ENCODE measurements around the gene ZNF225.
A peak's percentile ranks its signal among the peaks of the same experiment; 100 is the strongest.

Gene ZNF225

DNA sequence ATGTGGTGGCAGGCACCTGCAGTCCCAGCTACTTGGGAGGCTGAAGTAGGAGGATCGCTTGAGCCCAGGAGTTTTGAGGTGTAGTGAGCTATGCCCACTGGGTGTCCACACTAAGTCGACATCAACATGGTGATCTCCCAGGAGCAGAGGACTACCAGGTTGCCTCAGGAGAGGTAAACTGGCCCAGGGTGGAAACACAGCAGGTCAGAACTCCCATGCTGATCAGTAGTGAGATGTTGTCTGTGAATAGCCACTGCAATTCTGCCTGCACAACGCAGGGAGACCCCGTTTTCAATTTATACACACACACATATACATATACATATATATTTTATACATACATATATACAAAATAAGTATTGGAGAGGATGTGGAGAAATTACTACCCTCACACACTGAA, 21.1 kb upstream of the ZNF225 start:
- no peak overlapping the region for H3K4me3 ChIP-seq (replicated peaks; ENCODE audit: low read depth, low read length)
- TF ChIP-seq CTCF (IDR thresholded peaks at IDR 0.05; ENCODE audit: low read length, missing control alignments): no peak
- DNase-seq (ENCODE audit: low read depth): no peak

GRCh38 chr19:44093931-44094765, 19.1 kb upstream of the ZNF225 start, which contains the start of gene ZNF224:
Gene ZNF224 (plus strand): TSS chr19:44094361. CDS start chr19:44097874, 3,513 bp downstream.
- peak; percentile 94 for DNase-seq (ENCODE audit: low read depth)
- peak within 1 kb of the TSS; percentile 98 for H3K4me3 ChIP-seq (replicated peaks; ENCODE audit: low read depth, low read length)
- no peak for TF ChIP-seq CTCF (IDR thresholded peaks at IDR 0.05; ENCODE audit: low read length, missing control alignments)

GRCh38 chr19:44107751-44108150, 5.4 kb upstream of the ZNF225 start:
- DNase-seq (ENCODE audit: low read depth): no peak
- no peak overlapping the region for H3K4me3 ChIP-seq (replicated peaks; ENCODE audit: low read depth, low read length)
- TF ChIP-seq CTCF (IDR thresholded peaks at IDR 0.05; ENCODE audit: low read length, missing control alignments): no peak

GRCh38 chr19:44109458-44109857, 3.7 kb upstream of the ZNF225 start:
- TF ChIP-seq CTCF (IDR thresholded peaks at IDR 0.05; ENCODE audit: low read length, missing control alignments): no peak
- H3K4me3 ChIP-seq (replicated peaks; ENCODE audit: low read depth, low read length): no peak overlapping the region
- no peak for DNase-seq (ENCODE audit: low read depth)

GRCh38 chr19:44111910-44112463, 1.2 kb upstream of the ZNF225 start:
- DNase-seq (ENCODE audit: low read depth): peak; percentile 91
- peak overlapping the region; percentile 66 for H3K4me3 ChIP-seq (replicated peaks; ENCODE audit: low read depth, low read length)
- no peak for TF ChIP-seq CTCF (IDR thresholded peaks at IDR 0.05; ENCODE audit: low read length, missing control alignments)

DNA sequence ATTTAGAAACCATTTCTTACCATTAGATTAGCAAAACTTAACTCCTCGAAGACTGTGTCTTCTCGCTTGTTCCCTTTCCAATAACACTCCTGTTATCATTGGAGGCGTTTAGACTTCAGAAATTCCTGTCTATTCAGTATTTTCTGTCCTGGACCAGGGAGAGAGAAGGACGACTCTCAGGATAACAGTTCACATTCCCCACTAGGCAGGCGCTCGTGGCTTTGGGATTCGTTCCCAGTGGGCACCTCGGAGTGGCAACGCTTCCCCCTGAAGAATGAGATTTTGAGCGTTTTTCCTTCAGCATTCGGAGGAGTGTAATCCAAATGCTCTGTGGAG, 429 bp upstream of the ZNF225 start:
- no peak for TF ChIP-seq CTCF (IDR thresholded peaks at IDR 0.05; ENCODE audit: low read length, missing control alignments)
- peak overlapping the region; percentile 66 for H3K4me3 ChIP-seq (replicated peaks; ENCODE audit: low read depth, low read length)
- DNase-seq (ENCODE audit: low read depth): no peak
